HG02588 (cell line): Measurements from ENCODE around the gene RNF217.
"Not testable (repeated sequence)": the region's sequence is repeated elsewhere in the genome, so short reads cannot be mapped to it uniquely, and the experiment has no call there.

Experiments used
- ATAC-seq: cut with Tn5 transposase; IDR thresholded peaks from one replicate; pipeline ENCODE4 v1.9.1; 2021; ENCODE audit warnings: mild to moderate bottlenecking, moderate library complexity; ENCODE audit not compliant: unreplicated experiment

Gene RNF217

GRCh38 chr6:125050663-125051318 is 88.6 kb downstream of the RNF217 start:
- no peak for ATAC-seq

- ATAC-seq: no peak
Measured at GRCh38 chr6:125053809-125054208, 91.6 kb downstream of the RNF217 start.

GRCh38 chr6:125054331-125054730 is 92.1 kb downstream of the RNF217 start:
- ATAC-seq: no peak

GRCh38 chr6:125057392-125058246 is 95.4 kb downstream of the RNF217 start:
- ATAC-seq: no peak

- no peak for ATAC-seq
Measured at GRCh38 chr6:125058546-125058945, 96.3 kb downstream of the RNF217 start.

GRCh38 chr6:125063307-125063706 is 101.1 kb downstream of the RNF217 start:
- no peak for ATAC-seq

- no peak for ATAC-seq
Measured at GRCh38 chr6:125066140-125066539, 103.9 kb downstream of the RNF217 start.

GRCh38 chr6:125066964-125067363 is 104.7 kb downstream of the RNF217 start:
- no peak for ATAC-seq

GRCh38 chr6:125067552-125067951 is 105.3 kb downstream of the RNF217 start:
- no peak for ATAC-seq

GRCh38 chr6:125073071-125073470 is 110.8 kb downstream of the RNF217 start:
- ATAC-seq: no peak

- ATAC-seq: no peak
Measured at GRCh38 chr6:125074120-125074519, 111.9 kb downstream of the RNF217 start.

- ATAC-seq: not testable (repeated sequence)
Measured at GRCh38 chr6:125075073-125075472, 112.8 kb downstream of the RNF217 start.

GRCh38 chr6:125075741-125076481 is 113.7 kb downstream of the RNF217 start:
- ATAC-seq: no peak

GRCh38 chr6:125076482-125076742 is 114.2 kb downstream of the RNF217 start:
- ATAC-seq: no peak

GRCh38 chr6:125077453-125077852 is 115.2 kb downstream of the RNF217 start:
- ATAC-seq: no peak

GRCh38 chr6:125078602-125079321 is 116.5 kb downstream of the RNF217 start:
- ATAC-seq: no peak

GRCh38 chr6:125082908-125083683 is 120.9 kb downstream of the RNF217 start:
- no peak for ATAC-seq

GRCh38 chr6:125083684-125083990 is 121.4 kb downstream of the RNF217 start:
- no peak for ATAC-seq

GRCh38 chr6:125086716-125087115 is 124.5 kb downstream of the RNF217 start:
- no peak for ATAC-seq

- ATAC-seq: no peak
Measured at GRCh38 chr6:125088963-125089362, 126.7 kb downstream of the RNF217 start.

GRCh38 chr6:125094563-125094962 is 132.3 kb downstream of the RNF217 start:
- ATAC-seq: no peak
